Activated CD4-positive, CD25-positive, alpha-beta regulatory T cell (primary cell): ENCODE measurements around the gene EXPH5.
"Not testable (repeated sequence)": the region's sequence is repeated elsewhere in the genome, so short reads cannot be mapped to it uniquely, and the experiment has no call there.

Experiments used
- DNase-seq, 4 experiments: peaks; one replicate each; lab custom pipeline; 2025; lab: John Stamatoyannopoulos, UW

EXPH5 gene

GRCh38 chr11:108606070-108606469 lies 12.5 kb upstream of the EXPH5 start:
- DNase-seq: no peak

- not testable (repeated sequence) for DNase-seq
Observed at GRCh38 chr11:108602818-108603217, 9.2 kb upstream of the EXPH5 start.

GRCh38 chr11:108601150-108601549 lies 7.6 kb upstream of the EXPH5 start:
- DNase-seq: no peak

GRCh38 chr11:108599978-108600377 lies 6.4 kb upstream of the EXPH5 start:
- DNase-seq: no peak

GRCh38 chr11:108597736-108598355 lies 4.3 kb upstream of the EXPH5 start:
- no peak for DNase-seq

- no peak for DNase-seq
Observed at GRCh38 chr11:108596701-108597100, 3.1 kb upstream of the EXPH5 start.

- DNase-seq: no peak
Observed at GRCh38 chr11:108593923-108594434, 411 bp upstream of the EXPH5 start.

GRCh38 chr11:108592591-108593213 lies 866 bp downstream of the EXPH5 start:
- DNase-seq: peak in 1 of 4 experiments; percentile 2

GRCh38 chr11:108591893-108592292 lies 1.7 kb downstream of the EXPH5 start:
- no peak for DNase-seq

- DNase-seq: no peak
Observed at GRCh38 chr11:108589136-108589535, 4.4 kb downstream of the EXPH5 start.

- no peak for DNase-seq
Observed at GRCh38 chr11:108588287-108588686, 5.3 kb downstream of the EXPH5 start.

GRCh38 chr11:108587109-108587508 lies 6.5 kb downstream of the EXPH5 start:
- no peak for DNase-seq

- DNase-seq: no peak
Observed at GRCh38 chr11:108586600-108586999, 7.0 kb downstream of the EXPH5 start.

GRCh38 chr11:108586185-108586584 lies 7.4 kb downstream of the EXPH5 start:
- DNase-seq: not testable (repeated sequence)

- DNase-seq: no peak
Observed at GRCh38 chr11:108584973-108585372, 8.6 kb downstream of the EXPH5 start.

GRCh38 chr11:108580645-108581044 lies 12.9 kb downstream of the EXPH5 start:
- DNase-seq: no peak

GRCh38 chr11:108580043-108580442 lies 13.5 kb downstream of the EXPH5 start:
- DNase-seq: no peak

- DNase-seq: no peak
Observed at GRCh38 chr11:108576523-108576922, 17.0 kb downstream of the EXPH5 start.

- no peak for DNase-seq
Observed at GRCh38 chr11:108574675-108575074, 18.9 kb downstream of the EXPH5 start.

GRCh38 chr11:108571001-108571400 lies 22.6 kb downstream of the EXPH5 start:
- no peak for DNase-seq

GRCh38 chr11:108569896-108570295 lies 23.7 kb downstream of the EXPH5 start:
- DNase-seq: no peak

GRCh38 chr11:108568195-108568858 lies 25.2 kb downstream of the EXPH5 start:
- no peak for DNase-seq

- DNase-seq: no peak
Observed at GRCh38 chr11:108565653-108566052, 27.9 kb downstream of the EXPH5 start.
